GM12892 (cell line): ENCODE results near the gene RBM20.

ENCODE experiments used
- POLR2A ChIP-seq: IDR thresholded peaks from 2 replicates; pipeline ENCODE4 v1.6.1; 2011; ENCODE audit warnings: low read depth, low read length, control low read depth
- TAF1 ChIP-seq: IDR thresholded peaks from 2 replicates; pipeline ENCODE4 v1.6.1; 2011; ENCODE audit warnings: low read depth, mild to moderate bottlenecking, control low read depth, low read length, borderline replicate concordance

DNA sequence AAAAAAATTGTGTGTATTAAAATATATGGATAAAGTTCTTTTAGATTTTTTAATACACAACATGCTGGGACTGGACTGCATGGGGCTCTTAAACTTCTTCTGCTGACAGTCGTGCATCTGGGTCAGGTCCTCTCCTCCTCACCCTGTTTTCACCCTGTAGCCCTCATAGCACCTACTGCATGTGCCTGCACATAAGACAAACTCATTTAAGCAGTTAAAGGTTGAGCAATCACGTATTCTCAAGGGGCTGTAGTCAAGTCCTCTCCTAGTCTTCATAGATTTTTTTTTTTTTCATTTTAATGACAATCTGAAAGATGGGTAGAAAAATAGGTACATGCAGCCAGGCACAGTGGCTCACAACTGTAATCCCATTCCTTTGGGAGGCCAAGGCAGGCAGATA is 204.0 kb downstream of the RBM20 start:
- TF ChIP-seq POLR2A (no peak), TAF1 (no peak)
